PC-9 (cell line): ENCODE data around the gene PDE4D. TPM values are rescaled to one million over a fixed set of nuclear protein-coding genes. Genes with fewer than 3 reads are reported as not detected.

Source experiments
- BruUV-seq: library from RNA; stranded (reverse); fragments of 400-500 nt; replicated peaks from 2 replicates; lab custom pipeline; 2021; lab: Mats Ljungman, UMichigan
- CTCF ChIA-PET: fragments of 300-600 bp; sonication (Branson Sonifier 250); formaldehyde crosslinking; loops from one replicate; lab custom pipeline; 2022; ENCODE audit warnings: antibody characterized with exemption; lab: Charles Lee
- POLR2A ChIA-PET: fragments of 300-600 bp; sonication (Branson Sonifier 250); formaldehyde crosslinking; loops from one replicate; lab custom pipeline; 2022; ENCODE audit warnings: antibody characterized with exemption; ENCODE audit not compliant: unreplicated experiment; lab: Charles Lee
- DNase-seq, 2 experiments: peaks; one replicate each; pipeline versions ENCODE4 v3.0.0 to v3.0.0-alpha.2; 2015 to 2022; ENCODE audit warnings: mixed read lengths in 1 of 2
- H2AFZ ChIP-seq: fragments of 200-600 bp; sonication (generic); 2 replicates; pipeline ENCODE4 v1.8.1; 2017; ENCODE audit warnings: antibody characterized with exemption
- H3F3A ChIP-seq: fragments of 200-600 bp; sonication (generic); 2 replicates; pipeline ENCODE4 v1.8.1; 2017; ENCODE audit warnings: antibody characterized with exemption, mild to moderate bottlenecking, low read depth; ENCODE audit not compliant: insufficient read depth
- H3K27ac ChIP-seq: fragments of 200-600 bp; sonication (generic); 2 replicates; pipeline ENCODE4 v1.6.1; 2016; ENCODE audit warnings: mixed run types
- H3K27me3 ChIP-seq: fragments of 200-600 bp; sonication (generic); 2 replicates; pipeline ENCODE4 v1.6.1; 2016; ENCODE audit warnings: low read depth, mixed run types; ENCODE audit not compliant: insufficient read depth
- H3K36me3 ChIP-seq: fragments of 200-600 bp; sonication (generic); 2 replicates; pipeline ENCODE4 v1.6.1; 2016; ENCODE audit warnings: low read depth, mixed run types
- H3K4me1 ChIP-seq: fragments of 200-600 bp; sonication (generic); replicated peaks from 2 replicates; pipeline ENCODE4 v1.6.1; 2016; ENCODE audit warnings: mixed run types; ENCODE audit not compliant: insufficient read depth
- H3K4me2 ChIP-seq: fragments of 200-600 bp; sonication (generic); 2 replicates; pipeline ENCODE4 v1.6.1; 2017; ENCODE audit warnings: mixed run types
- H3K4me3 ChIP-seq: fragments of 200-600 bp; sonication (generic); 2 replicates; pipeline ENCODE4 v1.6.1; 2016; ENCODE audit warnings: mixed run types
- H3K79me2 ChIP-seq: fragments of 200-600 bp; sonication (generic); 2 replicates; pipeline ENCODE4 v1.6.1; 2017; ENCODE audit warnings: low read depth, mixed run types
- H3K9me2 ChIP-seq: fragments of 200-600 bp; sonication (generic); 2 replicates; pipeline ENCODE4 v1.8.1; 2017; ENCODE audit warnings: mild to moderate bottlenecking; ENCODE audit not compliant: insufficient read depth
- H3K9me3 ChIP-seq: fragments of 200-600 bp; sonication (generic); 2 replicates; pipeline ENCODE4 v1.8.1; 2016; ENCODE audit warnings: low read depth; ENCODE audit not compliant: insufficient read depth
- H4K20me1 ChIP-seq: fragments of 200-600 bp; sonication (generic); 2 replicates; pipeline ENCODE4 v1.8.1; 2017; ENCODE audit not compliant: insufficient read depth
- EZH2 ChIP-seq: fragments of 200-600 bp; sonication (generic); IDR thresholded peaks from 2 replicates; pipeline ENCODE4 v1.8.0; 2017; ENCODE audit warnings: antibody characterized with exemption, low read depth
- intact Hi-C: fragments of 100-400 bp; cut with micrococcal nuclease; formaldehyde crosslinking; loops from one replicate; pipeline ENCODE4 v1.10.0; 2022; ENCODE audit not compliant: unreplicated experiment
- total RNA-seq: library from RNA; stranded (reverse); gene quantifications from 2 replicates; pipeline ENCODE4 v1.2.3, GENCODE V29; 2021
- TF ChIP-seq, protein P1 (sequence below): fragments of 200-600 bp; sonication (generic); conservative IDR thresholded peaks from 2 replicates; pipeline ENCODE4 v1.6.1; 2017; ENCODE audit warnings: mixed run types, antibody characterized with exemption, mild to moderate bottlenecking, moderate library complexity

Gene PDE4D
- total RNA-seq, 1 experiment from 2014 or later = 9.8 TPM

DNA sequence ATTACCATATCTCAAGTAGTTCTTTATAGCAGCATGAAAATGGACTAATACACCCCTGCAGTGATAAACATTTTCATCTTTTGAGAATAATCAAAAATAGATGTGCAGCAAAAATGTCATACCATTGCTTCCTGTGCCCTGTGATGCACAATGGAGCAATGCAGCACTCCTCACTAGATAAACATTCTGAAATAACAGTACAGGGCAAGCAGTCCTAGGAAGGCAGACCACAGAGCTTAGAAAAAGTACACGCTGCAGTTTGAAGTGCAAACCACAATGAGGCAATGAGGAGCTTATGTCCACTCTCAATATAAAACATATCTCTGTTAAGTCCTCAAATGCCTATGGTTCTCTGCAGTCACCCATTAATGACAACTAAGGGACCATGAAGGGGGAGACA is 367.6 kb downstream of the PDE4D start:
- Histone ChIP-seq H3K27ac (no peak overlapping the region), H3K4me1 (peaks cover 8% of the 10 kb centered on the region; the same call in 1 of the 2 replicates), H3K79me2 (no peaks in the 10 kb centered on the region), H3K9me2 (no peaks in the 10 kb centered on the region), H4K20me1 (no peaks in the 10 kb centered on the region), H3K4me3 (no peak overlapping the region), H3K27me3 (no peaks in the 10 kb centered on the region), H3F3A (no peaks in the 10 kb centered on the region), H3K4me2 (no peak overlapping the region), H3K9me3 (peaks cover 9% of the 10 kb centered on the region), H3K36me3 (no peaks in the 10 kb centered on the region; the same call in 1 of the 2 replicates), H2AFZ (no peak overlapping the region)
- no peak for DNase-seq
- TF ChIP-seq, protein P1, sequence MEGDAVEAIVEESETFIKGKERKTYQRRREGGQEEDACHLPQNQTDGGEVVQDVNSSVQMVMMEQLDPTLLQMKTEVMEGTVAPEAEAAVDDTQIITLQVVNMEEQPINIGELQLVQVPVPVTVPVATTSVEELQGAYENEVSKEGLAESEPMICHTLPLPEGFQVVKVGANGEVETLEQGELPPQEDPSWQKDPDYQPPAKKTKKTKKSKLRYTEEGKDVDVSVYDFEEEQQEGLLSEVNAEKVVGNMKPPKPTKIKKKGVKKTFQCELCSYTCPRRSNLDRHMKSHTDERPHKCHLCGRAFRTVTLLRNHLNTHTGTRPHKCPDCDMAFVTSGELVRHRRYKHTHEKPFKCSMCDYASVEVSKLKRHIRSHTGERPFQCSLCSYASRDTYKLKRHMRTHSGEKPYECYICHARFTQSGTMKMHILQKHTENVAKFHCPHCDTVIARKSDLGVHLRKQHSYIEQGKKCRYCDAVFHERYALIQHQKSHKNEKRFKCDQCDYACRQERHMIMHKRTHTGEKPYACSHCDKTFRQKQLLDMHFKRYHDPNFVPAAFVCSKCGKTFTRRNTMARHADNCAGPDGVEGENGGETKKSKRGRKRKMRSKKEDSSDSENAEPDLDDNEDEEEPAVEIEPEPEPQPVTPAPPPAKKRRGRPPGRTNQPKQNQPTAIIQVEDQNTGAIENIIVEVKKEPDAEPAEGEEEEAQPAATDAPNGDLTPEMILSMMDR = no peak
- no peak for TF ChIP-seq EZH2
- ChIA-PET CTCF (no interaction called here), POLR2A (no interaction called here)
- BruUV-seq = no TSS peak
- intact Hi-C loops = no loop called here

DNA sequence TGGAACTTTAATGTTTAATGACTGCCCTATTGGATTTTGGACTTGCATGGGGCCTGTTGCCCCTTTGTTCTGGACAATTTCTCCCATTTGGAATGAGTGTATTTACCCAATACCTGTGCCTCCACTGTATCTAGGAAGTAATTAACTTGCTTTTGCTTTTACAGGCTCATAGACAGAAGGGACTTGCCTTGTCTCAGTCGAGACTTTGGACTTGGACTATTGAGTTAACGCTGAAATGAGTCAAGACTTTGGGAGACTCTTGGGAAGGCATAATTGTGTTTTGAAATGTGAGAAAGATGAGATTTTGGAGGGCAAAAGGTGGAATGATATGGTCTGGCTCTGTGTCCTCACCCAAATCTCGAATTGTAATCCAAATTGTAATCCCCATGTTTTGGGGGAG is 368.2 kb downstream of the PDE4D start:
- H3K4me1 ChIP-seq = peaks cover 8% of the 10 kb centered on the region; the same call in 1 of the 2 replicates
- H3K36me3 ChIP-seq = no peaks in the 10 kb centered on the region; the same call in 1 of the 2 replicates
- ChIA-PET POLR2A (no interaction called here), CTCF (no interaction called here)
- no peak overlapping the region for H3K27ac ChIP-seq
- no peaks in the 10 kb centered on the region for H3F3A ChIP-seq
- H2AFZ ChIP-seq = no peak overlapping the region
- no peaks in the 10 kb centered on the region for H4K20me1 ChIP-seq
- H3K27me3 ChIP-seq = no peaks in the 10 kb centered on the region
- H3K9me2 ChIP-seq = no peaks in the 10 kb centered on the region
- intact Hi-C loops = no loop called here
- H3K4me3 ChIP-seq = no peak overlapping the region
- no peaks in the 10 kb centered on the region for H3K79me2 ChIP-seq
- no peak overlapping the region for H3K4me2 ChIP-seq
- no peak for TF ChIP-seq EZH2
- TF ChIP-seq, protein P1 = no peak
- no peak for DNase-seq
- H3K9me3 ChIP-seq = peaks cover 9% of the 10 kb centered on the region
- no TSS peak for BruUV-seq

DNA sequence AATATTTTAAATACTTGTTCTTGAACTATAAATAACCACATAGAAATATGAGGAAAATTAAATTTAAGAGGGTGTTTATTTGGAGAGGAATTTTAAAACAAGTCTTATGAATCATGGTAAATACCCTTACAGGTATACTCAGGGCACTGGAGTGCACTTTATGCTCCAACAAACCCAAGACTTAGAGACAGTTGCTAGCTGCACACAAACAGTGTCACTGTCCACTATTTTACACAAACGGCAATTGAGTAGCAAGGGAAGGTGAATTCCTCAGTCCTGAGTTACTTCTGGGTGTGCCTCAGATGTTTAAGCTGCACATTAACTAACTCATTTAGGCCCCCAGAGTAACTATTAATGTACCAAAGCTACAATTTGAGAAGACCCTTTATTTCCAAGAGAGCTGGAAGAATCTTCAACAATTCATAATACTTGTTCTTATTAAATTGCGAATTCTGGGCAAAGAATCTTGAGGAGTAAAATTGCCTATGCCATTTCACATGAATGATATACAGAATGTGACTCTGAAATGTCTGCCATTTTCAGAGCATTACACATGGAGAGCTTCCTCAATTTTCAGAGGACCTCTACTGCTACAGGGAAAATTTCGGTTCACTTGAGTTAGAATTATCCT is 371.2 kb downstream of the PDE4D start:
- no peaks in the 10 kb centered on the region for H3K27me3 ChIP-seq
- no peaks in the 10 kb centered on the region for H3F3A ChIP-seq
- ChIA-PET CTCF (interaction anchor here (0.6 kb wide), 1 partner anchor 65 kb away, joined by 3 read pairs; no protein-coding TSS in a partner anchor), POLR2A (no interaction called here)
- H3K36me3 ChIP-seq = no peaks in the 10 kb centered on the region; the same call in 1 of the 2 replicates
- peak in 1 of 2 experiments; percentile 72 for DNase-seq
- H3K79me2 ChIP-seq = no peaks in the 10 kb centered on the region
- no peaks in the 10 kb centered on the region for H4K20me1 ChIP-seq
- H3K4me2 ChIP-seq = no peak overlapping the region
- H3K27ac ChIP-seq = 0 out of 2 replicates have a peak overlapping the region, but pooled peaks have one; percentile 32
- H3K9me2 ChIP-seq = no peaks in the 10 kb centered on the region
- intact Hi-C loops = no loop called here
- H3K4me3 ChIP-seq = no peak overlapping the region
- BruUV-seq = no TSS peak
- H3K4me1 ChIP-seq = peaks cover 21% of the 10 kb centered on the region
- H2AFZ ChIP-seq = no peak overlapping the region
- no peak for TF ChIP-seq EZH2
- TF ChIP-seq, protein P1 = no peak
- peaks cover 11% of the 10 kb centered on the region for H3K9me3 ChIP-seq
